Fibroblast of upper back skin (primary cell): ENCODE results near the gene GRB7.
A peak's percentile ranks its signal among the peaks of the same experiment; 100 is the strongest.
"Not testable (repeated sequence)": the region's sequence is repeated elsewhere in the genome, so short reads cannot be mapped to it uniquely, and the experiment has no call there.

ENCODE experiments used
- DNase-seq: peaks from one replicate; pipeline ENCODE4 v3.0.0-alpha.2; 2013

The GRB7 gene

DNA sequence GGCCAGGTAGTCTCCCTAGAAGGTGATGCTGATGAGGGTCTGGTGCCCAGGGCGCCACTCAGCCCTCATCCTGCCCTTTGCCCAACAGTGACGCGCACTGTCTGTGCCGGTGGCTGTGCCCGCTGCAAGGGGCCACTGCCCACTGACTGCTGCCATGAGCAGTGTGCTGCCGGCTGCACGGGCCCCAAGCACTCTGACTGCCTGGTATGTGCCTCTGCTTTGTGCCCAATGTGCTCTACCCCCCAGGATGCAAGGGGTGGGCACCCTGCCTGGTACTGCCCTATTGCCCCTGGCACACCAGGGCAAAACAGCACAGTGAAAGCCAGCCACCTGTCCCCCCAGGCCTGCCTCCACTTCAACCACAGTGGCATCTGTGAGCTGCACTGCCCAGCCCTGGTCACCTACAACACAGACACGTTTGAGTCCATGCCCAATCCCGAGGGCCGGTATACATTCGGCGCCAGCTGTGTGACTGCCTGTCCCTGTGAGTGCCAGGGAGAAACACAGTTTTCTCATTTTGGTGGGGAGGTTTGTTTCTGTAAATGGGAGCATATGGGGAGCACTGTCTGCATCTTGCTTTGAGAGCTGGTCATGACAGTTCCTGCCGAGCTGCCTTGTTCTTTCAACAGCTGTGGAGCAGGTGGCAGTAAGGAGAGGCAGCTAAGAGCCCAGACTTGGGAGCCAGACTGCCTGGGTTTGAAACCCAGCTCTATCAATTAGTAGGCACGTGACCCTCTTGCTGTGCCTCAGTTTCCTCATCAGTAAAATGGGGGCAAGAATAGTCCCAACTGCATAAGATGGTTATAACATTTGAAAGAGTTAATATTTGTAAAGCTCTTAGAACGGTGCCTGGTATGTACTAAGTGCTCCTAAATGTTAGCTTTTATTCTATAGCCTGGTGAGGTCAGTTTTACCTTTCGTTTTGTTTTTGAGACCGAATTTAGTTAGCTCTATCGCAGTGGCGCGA lies 27.5 kb upstream of the GRB7 start:
- no peak for DNase-seq

DNA sequence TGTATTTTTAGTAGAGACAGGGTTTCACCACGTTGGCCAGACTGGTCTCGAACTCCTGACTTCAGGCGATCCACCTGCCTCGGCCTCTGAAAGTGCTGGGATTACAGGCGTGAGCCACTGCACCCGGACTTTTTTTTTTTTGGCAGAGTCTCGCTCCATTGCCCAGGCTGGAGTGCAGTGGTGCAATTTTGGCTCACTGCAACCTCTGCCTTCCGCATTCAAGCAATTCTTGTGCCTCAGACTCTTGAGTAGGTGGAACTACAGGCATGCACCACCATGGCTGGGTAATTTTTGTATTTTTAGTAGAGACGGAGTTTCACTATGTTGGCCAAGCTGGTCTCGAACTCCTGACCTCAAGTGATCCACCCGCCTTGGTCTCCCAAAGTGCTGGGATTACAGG lies 26.7 kb upstream of the GRB7 start:
- DNase-seq, result not testable (repeated sequence)

DNA sequence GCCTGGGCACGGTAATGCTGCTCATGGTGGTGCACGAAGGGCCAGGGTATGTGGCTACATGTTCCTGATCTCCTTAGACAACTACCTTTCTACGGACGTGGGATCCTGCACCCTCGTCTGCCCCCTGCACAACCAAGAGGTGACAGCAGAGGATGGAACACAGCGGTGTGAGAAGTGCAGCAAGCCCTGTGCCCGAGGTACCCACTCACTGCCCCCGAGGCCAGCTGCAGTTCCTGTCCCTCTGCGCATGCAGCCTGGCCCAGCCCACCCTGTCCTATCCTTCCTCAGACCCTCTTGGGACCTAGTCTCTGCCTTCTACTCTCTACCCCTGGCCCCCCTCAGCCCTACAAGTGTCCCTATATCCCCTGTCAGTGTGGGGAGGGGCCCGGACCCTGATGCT lies 25.9 kb upstream of the GRB7 start:
- DNase-seq, result no peak

DNA sequence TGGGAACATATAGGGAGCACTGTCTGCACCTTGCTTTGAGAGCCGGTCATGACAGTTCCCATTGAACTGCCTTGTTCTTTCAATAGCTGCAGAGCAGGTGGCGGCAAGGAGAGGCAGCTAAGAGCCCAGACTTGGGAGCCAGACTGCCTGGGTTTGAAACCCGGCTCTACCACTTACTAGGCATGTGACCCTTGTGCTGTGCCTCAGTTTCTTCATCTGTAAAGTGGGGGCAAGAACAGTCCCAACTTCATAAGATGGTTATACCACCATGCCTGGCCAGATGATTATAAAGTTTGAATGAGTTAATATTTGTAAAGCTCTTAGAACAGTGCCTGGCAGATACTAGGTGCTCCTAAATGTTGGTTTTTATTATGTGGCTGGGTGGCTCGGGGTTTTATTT lies 23.5 kb upstream of the GRB7 start:
- DNase-seq, result no peak

DNA sequence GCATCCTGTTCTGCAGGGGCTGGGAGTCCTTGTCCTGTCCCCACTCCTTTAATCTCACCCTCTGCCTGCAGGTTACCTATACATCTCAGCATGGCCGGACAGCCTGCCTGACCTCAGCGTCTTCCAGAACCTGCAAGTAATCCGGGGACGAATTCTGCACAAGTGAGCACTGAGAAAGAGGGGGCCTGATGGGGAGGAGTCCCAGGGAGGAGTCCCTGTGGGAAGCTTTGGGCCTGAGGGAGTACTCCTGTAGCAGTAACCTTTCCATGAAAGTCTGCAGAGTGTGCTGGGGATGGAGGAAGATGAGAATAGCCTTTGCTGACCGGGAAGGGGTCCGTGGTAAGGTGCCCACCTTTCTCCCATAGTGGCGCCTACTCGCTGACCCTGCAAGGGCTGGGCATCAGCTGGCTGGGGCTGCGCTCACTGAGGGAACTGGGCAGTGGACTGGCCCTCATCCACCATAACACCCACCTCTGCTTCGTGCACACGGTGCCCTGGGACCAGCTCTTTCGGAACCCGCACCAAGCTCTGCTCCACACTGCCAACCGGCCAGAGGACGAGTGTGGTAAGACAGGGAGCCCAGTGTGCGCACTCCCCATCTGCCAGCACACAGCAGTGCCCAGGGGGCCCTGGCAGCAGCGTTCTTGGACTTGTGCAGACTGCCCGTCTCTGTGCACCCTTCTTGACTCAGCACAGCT lies 22.2 kb upstream of the GRB7 start:
- no peak for DNase-seq

DNA sequence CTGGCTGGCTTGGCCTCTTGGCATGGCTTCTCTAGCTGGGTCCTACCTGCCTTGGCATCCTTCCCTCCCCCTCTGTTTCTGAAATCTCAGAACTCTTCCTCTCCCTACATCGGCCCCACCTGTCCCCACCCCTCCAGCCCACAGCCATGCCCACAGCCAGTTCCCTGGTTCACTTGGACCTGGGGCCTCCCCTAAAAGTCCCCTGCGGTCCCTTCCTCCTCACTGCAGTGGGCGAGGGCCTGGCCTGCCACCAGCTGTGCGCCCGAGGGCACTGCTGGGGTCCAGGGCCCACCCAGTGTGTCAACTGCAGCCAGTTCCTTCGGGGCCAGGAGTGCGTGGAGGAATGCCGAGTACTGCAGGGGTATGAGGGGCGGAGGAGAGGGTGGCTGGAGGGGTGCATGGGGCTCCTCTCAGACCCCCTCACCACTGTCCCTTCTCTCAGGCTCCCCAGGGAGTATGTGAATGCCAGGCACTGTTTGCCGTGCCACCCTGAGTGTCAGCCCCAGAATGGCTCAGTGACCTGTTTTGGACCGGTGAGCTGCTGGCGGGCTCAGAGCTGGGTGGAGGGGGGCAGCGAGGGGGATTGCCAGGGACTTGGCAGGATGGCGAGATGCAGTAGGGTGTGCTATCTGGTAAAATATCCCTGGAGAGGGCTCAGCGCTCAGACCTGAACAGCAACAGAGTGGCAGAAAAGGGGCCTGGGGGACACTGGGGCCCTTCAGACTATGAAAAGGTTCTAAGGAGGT lies 21.5 kb upstream of the GRB7 start:
- no peak for DNase-seq

DNA sequence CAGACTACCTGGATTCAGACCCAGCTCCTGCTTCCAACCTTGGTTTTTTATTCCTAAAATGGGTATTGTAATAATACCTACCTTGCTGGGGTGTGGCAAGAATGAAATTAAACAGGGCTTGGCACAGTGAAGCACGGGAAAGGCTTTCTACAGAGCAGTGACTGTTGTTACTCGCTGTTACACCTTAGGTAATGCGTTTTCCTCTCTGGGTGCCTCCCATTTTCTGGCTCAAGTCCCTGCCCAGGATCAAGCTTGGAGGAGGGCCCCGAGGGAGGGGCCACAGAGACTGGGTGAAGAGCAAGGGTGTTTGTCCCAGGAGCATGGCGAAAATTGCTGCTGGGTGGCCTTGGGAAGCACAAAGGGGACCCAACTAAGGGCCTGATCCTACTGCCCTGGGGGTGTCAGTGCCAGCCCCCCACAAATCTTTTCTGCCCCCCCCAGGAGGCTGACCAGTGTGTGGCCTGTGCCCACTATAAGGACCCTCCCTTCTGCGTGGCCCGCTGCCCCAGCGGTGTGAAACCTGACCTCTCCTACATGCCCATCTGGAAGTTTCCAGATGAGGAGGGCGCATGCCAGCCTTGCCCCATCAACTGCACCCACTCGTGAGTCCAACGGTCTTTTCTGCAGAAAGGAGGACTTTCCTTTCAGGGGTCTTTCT lies 20.7 kb upstream of the GRB7 start:
- no peak for DNase-seq

DNA sequence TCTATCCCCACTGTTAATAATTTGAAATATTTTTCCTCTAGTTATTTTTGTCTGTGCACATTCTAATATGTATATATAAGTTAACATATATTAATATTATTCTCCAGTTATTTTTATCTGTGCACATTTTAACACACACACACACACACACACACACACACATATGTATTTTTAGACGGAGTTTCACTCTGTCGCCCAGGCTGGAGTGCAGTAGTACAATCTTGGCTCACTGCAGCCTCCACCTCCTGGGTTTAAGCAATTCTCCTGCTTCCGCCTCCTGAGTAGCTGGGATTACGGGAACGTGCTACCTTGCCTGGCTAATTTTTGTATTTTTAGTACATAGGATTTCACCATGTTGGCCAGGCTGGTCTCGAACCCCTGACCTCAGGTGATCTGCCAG lies 20.1 kb upstream of the GRB7 start:
- no peak for DNase-seq

DNA sequence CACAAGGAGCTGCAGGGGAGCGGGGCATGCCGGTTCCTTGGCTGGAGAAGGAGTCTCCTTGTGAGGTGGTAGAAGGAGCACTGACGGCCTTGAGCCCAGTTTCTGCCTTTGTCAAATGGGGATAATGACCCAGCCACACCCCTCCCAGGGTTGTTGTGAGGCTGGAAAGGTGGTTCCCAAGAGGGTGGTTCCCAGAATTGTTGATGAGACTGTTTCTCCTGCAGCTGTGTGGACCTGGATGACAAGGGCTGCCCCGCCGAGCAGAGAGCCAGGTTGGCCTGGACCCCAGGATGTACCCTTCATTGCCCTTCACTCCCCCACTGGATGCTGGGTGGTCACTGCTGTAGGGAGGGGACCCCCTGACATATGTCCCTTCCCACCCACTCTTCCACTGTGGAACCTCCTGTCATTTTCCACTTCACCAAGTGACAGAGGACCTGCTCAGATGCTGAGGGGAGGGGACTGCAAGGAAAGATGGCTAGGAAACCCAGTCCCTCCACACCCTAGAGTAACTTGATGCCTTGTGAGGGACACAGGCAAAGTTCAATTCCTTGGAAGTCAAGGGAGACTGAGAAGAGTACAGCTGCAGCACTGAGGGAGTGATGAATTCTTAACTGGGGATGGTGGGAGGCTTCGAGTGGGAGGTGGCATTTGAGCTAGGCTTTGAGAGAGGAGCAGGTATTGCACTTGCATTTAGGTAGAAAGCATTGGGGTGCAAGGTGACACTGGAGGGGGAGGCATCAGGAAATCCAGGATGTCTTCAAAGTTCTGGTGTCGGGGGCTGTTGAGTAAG lies 18.0 kb upstream of the GRB7 start:
- DNase-seq, result no peak

DNA sequence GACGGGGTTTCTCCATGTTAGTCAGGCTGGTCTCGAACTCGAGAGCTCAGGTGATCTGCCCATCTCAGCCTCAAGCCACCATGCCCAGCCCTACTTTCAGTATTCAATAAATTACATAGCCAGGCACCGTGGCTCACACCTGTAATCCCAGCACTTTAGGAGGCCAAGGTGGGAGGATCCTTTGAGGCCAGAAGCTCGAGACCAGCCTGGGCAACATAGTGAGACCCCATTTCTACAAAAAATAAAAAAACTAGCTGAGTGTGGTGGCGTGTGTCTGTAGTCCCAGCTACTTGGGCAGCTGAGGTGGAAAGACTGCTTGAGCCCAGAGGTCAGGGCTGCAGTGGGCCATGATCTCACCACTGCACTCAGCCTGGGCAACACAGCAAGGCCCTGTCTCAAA lies 15.6 kb upstream of the GRB7 start:
- no peak for DNase-seq

DNA sequence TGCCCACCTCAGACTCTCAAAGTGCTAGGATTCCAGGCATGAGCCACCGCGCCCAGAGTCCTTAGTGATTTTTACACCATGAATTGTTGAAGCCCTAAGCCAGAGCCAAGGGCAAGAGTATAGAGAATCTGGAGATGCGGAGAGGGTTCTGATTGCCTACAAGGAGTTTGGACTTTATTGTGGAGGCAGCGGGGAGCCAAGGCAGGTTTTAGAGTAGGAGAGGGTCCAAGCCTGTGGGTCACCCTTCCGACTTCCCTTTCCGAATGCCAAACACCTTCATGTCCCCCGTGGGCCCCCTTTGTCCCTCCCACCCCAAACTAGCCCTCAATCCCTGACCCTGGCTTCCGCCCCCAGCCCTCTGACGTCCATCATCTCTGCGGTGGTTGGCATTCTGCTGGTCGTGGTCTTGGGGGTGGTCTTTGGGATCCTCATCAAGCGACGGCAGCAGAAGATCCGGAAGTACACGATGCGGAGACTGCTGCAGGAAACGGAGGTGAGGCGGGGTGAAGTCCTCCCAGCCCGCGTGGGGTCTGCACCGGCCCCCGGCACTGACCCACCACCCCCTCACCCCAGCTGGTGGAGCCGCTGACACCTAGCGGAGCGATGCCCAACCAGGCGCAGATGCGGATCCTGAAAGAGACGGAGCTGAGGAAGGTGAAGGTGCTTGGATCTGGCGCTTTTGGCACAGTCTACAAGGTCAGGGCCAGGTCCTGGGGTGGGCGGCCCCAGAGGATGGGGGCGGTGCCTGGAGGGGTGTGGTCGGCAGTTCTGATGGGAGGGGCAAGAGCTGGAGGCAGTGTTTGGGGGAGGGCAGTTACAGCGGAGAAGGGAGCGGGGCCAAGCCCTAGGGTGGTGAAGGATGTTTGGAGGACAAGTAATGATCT lies 14.5 kb upstream of the GRB7 start:
- DNase-seq, result no peak

DNA sequence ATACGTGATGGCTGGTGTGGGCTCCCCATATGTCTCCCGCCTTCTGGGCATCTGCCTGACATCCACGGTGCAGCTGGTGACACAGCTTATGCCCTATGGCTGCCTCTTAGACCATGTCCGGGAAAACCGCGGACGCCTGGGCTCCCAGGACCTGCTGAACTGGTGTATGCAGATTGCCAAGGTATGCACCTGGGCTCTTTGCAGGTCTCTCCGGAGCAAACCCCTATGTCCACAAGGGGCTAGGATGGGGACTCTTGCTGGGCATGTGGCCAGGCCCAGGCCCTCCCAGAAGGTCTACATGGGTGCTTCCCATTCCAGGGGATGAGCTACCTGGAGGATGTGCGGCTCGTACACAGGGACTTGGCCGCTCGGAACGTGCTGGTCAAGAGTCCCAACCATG lies 13.0 kb upstream of the GRB7 start:
- no peak for DNase-seq

DNA sequence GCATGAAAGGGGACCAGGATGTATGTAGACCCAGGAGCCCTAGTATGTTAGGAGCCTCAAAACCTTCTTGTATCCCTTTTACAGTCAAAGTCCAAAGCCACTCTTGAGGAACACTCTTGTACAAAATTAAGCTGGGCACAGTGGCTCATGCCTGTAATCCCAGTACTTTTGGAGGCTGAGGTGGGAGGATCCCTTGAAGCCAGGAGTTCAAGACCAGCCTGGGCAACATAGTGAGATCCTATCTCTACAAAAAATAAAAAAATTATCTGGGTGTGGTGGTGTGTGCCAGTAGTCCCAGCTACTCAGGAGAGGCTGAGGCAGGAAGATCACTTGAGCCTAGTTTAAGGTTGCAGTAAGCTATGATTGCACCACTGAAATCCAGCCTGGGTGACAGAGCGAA lies 11.8 kb upstream of the GRB7 start:
- DNase-seq, result not testable (repeated sequence)

DNA sequence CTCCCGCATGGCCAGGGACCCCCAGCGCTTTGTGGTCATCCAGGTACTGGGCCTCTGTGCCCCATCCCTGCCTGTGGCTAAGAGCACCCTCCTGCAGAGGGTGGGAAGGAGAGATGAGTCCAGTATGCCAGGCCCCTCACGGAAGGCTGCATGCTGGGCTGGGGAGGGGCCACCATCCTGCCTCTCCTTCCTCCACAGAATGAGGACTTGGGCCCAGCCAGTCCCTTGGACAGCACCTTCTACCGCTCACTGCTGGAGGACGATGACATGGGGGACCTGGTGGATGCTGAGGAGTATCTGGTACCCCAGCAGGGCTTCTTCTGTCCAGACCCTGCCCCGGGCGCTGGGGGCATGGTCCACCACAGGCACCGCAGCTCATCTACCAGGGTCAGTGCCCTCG lies 11.1 kb upstream of the GRB7 start:
- no peak for DNase-seq

DNA sequence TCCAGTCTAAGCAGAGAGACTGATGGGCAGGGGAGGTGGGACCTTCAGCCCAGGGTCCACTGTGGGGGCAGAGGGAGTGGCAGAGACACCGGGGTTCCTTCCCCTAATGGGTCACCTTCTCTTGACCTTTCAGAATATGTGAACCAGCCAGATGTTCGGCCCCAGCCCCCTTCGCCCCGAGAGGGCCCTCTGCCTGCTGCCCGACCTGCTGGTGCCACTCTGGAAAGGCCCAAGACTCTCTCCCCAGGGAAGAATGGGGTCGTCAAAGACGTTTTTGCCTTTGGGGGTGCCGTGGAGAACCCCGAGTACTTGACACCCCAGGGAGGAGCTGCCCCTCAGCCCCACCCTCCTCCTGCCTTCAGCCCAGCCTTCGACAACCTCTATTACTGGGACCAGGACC lies 10.2 kb upstream of the GRB7 start:
- no peak for DNase-seq

DNA sequence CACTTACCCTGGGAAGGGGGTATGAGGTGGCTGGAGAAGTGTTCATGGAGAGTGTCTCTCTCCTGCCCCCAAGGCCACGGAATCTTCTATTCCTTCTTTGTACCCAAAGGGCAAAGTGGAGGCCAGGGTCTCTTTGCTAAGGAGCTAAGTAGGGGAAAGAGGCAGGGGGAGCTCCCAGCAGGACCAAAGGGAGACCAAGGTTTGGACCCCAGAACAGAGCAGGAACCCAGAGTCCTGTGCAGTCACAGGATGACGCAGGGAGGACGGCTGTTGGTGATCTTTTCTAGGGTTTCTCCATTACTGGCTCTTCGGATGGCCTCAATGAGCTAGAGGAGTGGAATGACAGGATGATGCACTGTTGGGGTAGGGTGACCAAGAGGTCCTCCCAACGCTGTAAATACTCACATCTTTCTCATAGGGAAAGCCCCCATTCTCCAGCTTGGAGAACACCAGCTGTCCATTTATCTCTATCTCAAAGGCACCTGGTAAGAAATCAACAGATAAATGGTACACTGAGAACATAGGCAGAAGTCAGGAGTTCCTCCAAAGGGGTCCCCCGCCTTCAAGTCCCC lies 8.4 kb upstream of the GRB7 start:
- no peak for DNase-seq

DNA sequence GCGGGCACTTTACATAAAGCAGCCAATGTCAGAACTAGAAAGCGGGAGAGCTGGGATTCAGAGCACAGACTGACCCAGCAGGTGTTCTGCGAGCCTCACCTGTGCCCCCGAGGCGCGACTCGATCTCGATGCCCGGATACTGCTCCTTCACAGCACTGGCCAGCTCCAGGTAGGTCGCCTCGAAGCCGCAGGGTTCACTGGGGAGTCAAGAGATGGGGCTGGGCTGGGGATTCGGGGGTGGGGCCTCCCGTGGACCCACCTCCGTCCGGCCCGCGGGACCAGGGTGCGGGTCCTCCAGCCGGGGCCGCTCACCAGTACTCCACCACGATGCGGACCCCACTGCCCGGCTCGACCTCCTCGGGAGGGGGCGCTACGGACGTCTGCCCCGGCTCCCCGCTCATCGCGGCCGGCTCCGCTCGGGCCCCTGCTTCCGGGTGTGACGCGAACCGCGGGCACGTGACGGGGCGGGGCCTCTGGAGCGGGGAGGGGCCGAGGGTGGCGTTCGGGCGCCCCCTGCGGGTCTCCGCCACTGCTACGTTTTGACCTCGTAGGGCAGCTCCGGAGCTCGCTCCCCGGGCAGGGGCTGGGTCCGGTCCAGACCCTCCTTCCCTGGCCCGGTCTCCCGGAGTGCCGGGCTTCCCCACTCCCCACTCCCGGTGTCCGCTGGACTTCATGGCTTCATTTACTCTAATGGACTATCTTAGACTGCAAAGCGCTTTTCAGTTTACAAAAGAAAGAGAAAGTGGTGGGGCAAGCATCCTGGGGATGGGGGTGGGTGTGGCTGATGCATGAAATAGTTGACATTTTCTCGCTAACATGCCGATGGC lies 7.4 kb upstream of the GRB7 start, which contains the start of gene MIEN1:
Gene MIEN1, minus strand, starts transcription at position 438 of the 827 bp plus-strand sequence. Its CDS starts 37 bp downstream, at position 401.
- DNase-seq, result peak; percentile 76

DNA sequence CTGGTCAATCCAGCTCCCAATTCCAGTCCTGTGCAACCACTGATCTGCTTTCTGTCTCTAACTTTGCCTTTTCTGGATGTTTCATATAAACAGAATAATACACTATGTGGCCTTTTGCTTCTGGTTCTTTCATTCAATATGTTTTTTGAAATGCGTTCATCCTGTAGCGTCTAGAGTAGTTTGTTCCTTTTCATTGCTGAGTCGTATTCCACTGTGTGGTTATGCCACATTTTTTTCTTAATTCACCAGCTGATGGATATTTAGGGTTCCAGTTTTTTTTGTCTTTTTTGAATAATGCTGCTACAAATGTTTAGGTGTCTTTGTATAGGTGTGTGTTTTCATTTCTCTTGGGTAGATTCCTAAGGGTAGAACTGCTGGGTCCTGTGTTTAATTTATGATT lies 5.2 kb upstream of the GRB7 start:
- no peak for DNase-seq

DNA sequence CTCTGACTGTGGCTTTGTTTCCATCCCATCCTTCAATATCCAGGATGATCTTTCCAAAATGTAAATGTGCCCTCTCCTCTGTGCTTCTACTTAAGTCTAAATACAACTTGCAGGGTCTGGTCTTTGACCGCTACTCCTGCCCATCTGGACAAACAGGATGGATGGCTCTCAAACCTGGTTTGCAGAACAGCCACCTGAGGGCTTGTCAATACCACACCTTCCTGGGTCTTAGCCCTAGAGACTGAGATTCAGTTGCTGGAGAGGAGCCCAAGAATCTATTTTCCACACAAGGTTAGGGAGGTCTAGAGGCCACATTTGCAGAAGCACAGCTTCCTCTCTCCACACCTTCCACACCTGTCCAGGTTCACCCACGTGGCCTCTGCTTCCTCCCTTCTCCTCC lies 1.9 kb upstream of the GRB7 start:
- no peak for DNase-seq
